Retinal pigment epithelial cell (primary cell): ENCODE measurements around the gene GRID1.

ENCODE experiments used
- DNase-seq: peaks from one replicate; pipeline ENCODE4 v3.0.0-alpha.2; 2010; ENCODE audit warnings: low read depth
- H3K4me3 ChIP-seq: 2 replicates; pipeline ENCODE4 v1.5.1; 2011; ENCODE audit warnings: mild to moderate bottlenecking, low read length, control low read depth, moderate library complexity
- CTCF ChIP-seq: conservative IDR thresholded peaks from 2 replicates; pipeline ENCODE4 v1.5.1; 2011; ENCODE audit warnings: low read depth, low read length, control low read depth, inconsistent platforms

GRID1 gene

GRCh38 chr10:85642082-85642420, 724.5 kb downstream of the GRID1 start:
- DNase-seq, result peak; percentile 9
- H3K4me3 ChIP-seq, result no peak overlapping the region
- no peak for TF ChIP-seq CTCF

GRCh38 chr10:85641479-85642009, 725.1 kb downstream of the GRID1 start:
- no peak for TF ChIP-seq CTCF
- DNase-seq, result peak; percentile 6
- H3K4me3 ChIP-seq, result no peak overlapping the region

DNA sequence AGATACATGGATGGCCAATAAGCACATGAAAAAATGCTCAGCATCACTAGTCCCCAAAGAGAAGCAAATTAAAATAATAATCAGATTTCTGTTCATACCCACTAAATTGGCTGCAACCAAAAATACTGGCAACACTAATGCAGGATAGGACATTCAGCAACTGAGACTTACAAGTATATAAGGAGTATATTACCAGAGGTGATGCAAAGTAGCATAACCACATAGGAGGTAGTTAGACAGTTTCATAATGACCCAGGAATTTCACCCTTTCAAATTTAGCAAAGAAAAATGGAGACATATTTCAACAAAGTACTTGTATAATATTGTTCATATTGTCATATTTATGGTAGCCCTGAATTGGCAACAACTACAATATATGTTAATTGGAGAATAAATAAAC, 727.8 kb downstream of the GRID1 start:
- H3K4me3 ChIP-seq, result no peak overlapping the region
- DNase-seq, result no peak
- TF ChIP-seq CTCF, result no peak

DNA sequence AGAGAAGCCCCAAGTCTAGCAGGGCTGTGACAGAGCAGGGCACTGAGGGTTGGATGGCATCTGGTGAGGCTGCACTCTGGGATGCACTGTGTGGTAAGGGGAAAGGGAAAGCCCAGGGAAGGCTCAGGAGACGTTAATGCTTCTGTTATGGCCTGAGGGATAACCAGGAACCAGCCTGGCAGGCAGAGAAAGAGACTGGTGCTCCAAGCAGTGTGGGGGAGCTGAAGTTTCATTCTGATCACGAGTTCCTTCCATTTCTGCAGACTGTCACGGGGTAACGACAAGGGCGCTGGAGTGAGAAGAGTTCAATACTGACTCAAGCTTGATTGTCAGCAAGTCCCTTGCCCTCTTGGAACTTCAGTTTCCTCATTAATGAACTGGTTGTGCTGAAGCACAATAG, 730.9 kb downstream of the GRID1 start:
- no peak for DNase-seq
- no peak overlapping the region for H3K4me3 ChIP-seq
- no peak for TF ChIP-seq CTCF

GRCh38 chr10:85624511-85624910, 742.1 kb downstream of the GRID1 start:
- DNase-seq, result no peak
- H3K4me3 ChIP-seq, result no peak overlapping the region
- no peak for TF ChIP-seq CTCF

DNA sequence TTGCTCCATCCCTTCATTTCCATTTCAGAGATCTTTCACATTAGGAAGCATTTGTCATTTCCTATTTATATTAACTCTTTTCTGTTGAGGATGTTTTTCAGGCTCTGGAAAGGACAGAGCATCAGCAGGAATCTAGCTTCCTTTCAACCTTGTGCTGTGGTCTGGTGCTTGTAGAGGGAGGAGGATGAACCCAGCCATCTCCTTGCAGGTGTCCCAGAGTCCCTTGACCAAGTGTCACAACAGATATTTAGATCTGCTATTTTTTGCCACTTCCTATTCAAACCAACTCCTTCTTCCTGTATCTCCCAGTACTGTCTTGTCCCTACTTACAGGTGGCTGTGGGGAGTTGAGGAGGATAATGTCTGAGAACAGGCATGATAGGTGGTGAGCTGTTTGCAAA, 742.8 kb downstream of the GRID1 start:
- no peak overlapping the region for H3K4me3 ChIP-seq

DNA sequence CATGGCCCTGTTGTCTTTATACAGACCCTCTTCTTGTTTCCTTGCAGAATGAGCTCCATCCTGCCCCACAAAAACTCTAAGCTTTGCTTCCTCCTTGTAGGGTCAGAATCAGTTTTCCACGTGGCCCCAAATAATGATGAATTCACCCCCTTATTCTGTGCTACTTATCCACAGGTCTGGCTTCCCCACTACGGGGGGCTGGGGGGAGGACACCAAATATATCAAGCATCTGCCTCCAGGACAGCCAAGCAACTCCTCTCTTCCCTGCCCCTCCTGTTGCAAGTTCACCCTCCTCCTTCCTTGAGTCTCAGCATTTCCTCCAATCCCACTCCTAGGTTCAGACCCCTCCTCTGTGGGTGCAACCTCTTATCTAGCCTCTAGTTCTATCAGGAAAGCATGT, 743.3 kb downstream of the GRID1 start:
- no peak overlapping the region for H3K4me3 ChIP-seq
- DNase-seq, result no peak
- TF ChIP-seq CTCF, result no peak

More for the DNA sequence above, 742.8 kb downstream of the GRID1 start:
- DNase-seq, result no peak
- TF ChIP-seq CTCF, result no peak
